ENCODE measurements around the gene SLC5A10. TPM values are rescaled to one million over a fixed set of nuclear protein-coding genes. Genes with fewer than 3 reads are reported as not detected.

Gene SLC5A10

Small RNAs within 50 kb of the gene (small RNA-seq; reads per million reads assigned to genes)
- gene AC090286.3: not detected
- not detected for gene RF00324

Data from skeletal muscle satellite cell (primary cell).